CD4-positive, alpha-beta T cell (primary cell): ENCODE data around the gene ESRRG. TPM values are rescaled to one million over a fixed set of nuclear protein-coding genes. Genes with fewer than 3 reads are reported as not detected.

Source experiments
- ATAC-seq: fragments of 200-7000 bp; cut with Tn5 transposase; one replicate; pipeline ENCODE4 v1.10.0; 2022; ENCODE audit warnings: mild to moderate bottlenecking; ENCODE audit not compliant: poor library complexity
- CTCF ChIA-PET: fragments of 350-600 bp; sonication (Branson Sonifier 250); formaldehyde crosslinking; loops from one replicate; lab custom pipeline; 2021; ENCODE audit warnings: antibody characterized with exemption, inconsistent platforms; lab: Charles Lee
- POLR2A ChIA-PET: fragments of 350-600 bp; sonication (Branson Sonifier 250); formaldehyde crosslinking; loops from one replicate; lab custom pipeline; 2021; ENCODE audit warnings: antibody characterized with exemption, inconsistent platforms; lab: Charles Lee
- DNase-seq, 14 experiments: peaks; one replicate each; pipeline ENCODE4 v3.0.0-alpha.2; 2013 to 2020; ENCODE audit warnings: mixed read lengths in 2 of 14
- H3K27ac ChIP-seq, 2 donors: one replicate each; pipeline versions ENCODE4 v1.5.1 to v1.7.0; 2013; ENCODE audit warnings: low read length in 2 of 2, low read depth in 1 of 2, mild to moderate bottlenecking in 1 of 2
- H3K27me3 ChIP-seq, 2 experiments: 1 replicate in 1 of 2; 2 replicates in 1 of 2; pipeline versions ENCODE4 v1.6.1 to v1.7.0; 2013; ENCODE audit warnings: low read length in 2 of 2, control low read depth in 1 of 2, mild to moderate bottlenecking in 1 of 2, moderate library complexity in 1 of 2; ENCODE audit not compliant: insufficient read depth in 2 of 2, control insufficient read depth in 1 of 2
- H3K36me3 ChIP-seq: one replicate; pipeline ENCODE4 v1.6.1; 2013; ENCODE audit warnings: low read length, control low read depth; ENCODE audit not compliant: insufficient read depth
- H3K4me1 ChIP-seq: one replicate; pipeline ENCODE4 v1.6.1; 2013; ENCODE audit warnings: low read length, control low read depth; ENCODE audit not compliant: insufficient read depth
- H3K4me3 ChIP-seq: one replicate; pipeline ENCODE4 v1.5.1; 2013; ENCODE audit warnings: mild to moderate bottlenecking, low read length, moderate library complexity
- H3K9me3 ChIP-seq, 2 experiments: 1 replicate in 1 of 2; 2 replicates in 1 of 2; pipeline versions ENCODE4 v1.6.1 to v1.7.0; 2013; ENCODE audit warnings: low read length in 2 of 2, mild to moderate bottlenecking in 2 of 2, control low read depth in 1 of 2, moderate library complexity in 1 of 2; ENCODE audit not compliant: control insufficient read depth in 1 of 2, insufficient read depth in 1 of 2
- H3K27ac Mint-ChIP-seq: one replicate; pipeline ENCODE4 v1.8.0; 2020; ENCODE audit warnings: mixed read lengths
- H3K27me3 Mint-ChIP-seq: one replicate; pipeline ENCODE4 v1.8.0; 2021; ENCODE audit warnings: mixed read lengths
- H3K36me3 Mint-ChIP-seq: one replicate; pipeline ENCODE4 v1.8.0; 2021; ENCODE audit warnings: low read depth, mixed read lengths
- H3K4me1 Mint-ChIP-seq: one replicate; pipeline ENCODE4 v1.8.0; 2021; ENCODE audit warnings: low read depth, mixed read lengths
- H3K4me3 Mint-ChIP-seq: one replicate; pipeline ENCODE4 v1.8.0; 2020; ENCODE audit warnings: mild to moderate bottlenecking, mixed read lengths
- H3K9me3 Mint-ChIP-seq: one replicate; pipeline ENCODE4 v1.8.0; 2020; ENCODE audit warnings: mixed read lengths
- intact Hi-C, 2 experiments: fragments of 100-400 bp; cut with DNase I in 1 of 2; cut with micrococcal nuclease in 1 of 2; formaldehyde crosslinking; loops; one replicate each; pipeline versions ENCODE4 v1.15.1 to v1.9.0; 2023 to 2025; cut with DNase I, micrococcal nuclease
- total RNA-seq, 174 experiments: library from RNA in 2 of 174; stranded (reverse) in 2 of 174; gene quantifications; one replicate each; pipeline ENCODE4 v1.2.3 and lab custom pipeline; 2021 to 2026
- TF ChIP-seq, protein P1 (sequence below): fragments of 200-600 bp; IDR thresholded peaks from one replicate; pipeline ENCODE4 v1.8.0; 2022; ENCODE audit warnings: antibody characterized with exemption, mild to moderate bottlenecking

Gene ESRRG
- total RNA-seq, 2 experiments from 2014 or later, result not detected

DNA sequence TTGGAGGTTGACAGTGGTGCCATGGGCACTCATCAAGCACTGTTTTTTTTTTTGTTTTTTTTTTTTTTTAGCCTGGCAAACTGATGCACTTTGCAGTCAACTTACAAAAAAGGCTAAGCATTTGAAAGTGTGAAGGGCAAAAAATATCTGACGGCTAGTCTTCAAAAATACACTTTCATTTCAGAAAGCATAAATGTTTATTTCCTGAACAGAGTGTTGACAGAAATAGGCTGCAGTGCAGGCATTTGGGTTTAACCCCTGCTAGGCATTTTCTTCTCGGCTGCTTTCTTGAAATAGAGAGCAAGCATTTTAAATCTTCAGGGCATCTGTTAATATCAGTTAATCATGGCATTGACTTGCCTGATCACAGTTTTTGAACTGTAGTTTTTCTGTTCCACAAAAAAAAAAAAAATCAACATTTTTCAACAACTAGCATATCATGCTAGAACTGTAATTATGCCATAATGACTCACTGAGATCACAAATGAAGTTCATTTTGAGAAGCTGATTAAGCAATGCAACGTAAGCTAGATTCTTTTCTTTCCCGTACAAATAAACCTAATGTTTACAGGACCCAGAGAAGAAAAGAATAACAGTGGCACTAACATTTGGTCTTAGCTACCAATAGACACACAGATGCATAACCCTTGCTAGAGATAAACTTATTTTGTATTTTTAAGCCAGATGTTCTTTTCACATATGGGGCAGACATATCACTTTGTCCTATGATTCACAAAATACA lies 199.6 kb downstream of the ESRRG start:
- H3K27ac Mint-ChIP-seq, result no peak overlapping the region
- no peaks in the 10 kb centered on the region for H3K27me3 Mint-ChIP-seq
- intact Hi-C loops, result no loop called here
- no peak overlapping the region for H3K4me3 Mint-ChIP-seq
- no peaks in the 10 kb centered on the region for H3K27me3 ChIP-seq
- no peak for ATAC-seq
- CTCF ChIA-PET, result interaction anchor here (0.7 kb wide), 1 partner anchor 860 kb away, joined by 3 read pairs; no protein-coding TSS in a partner anchor
- H3K4me1 Mint-ChIP-seq, result no peaks in the 10 kb centered on the region
- H3K36me3 ChIP-seq, result no peaks in the 10 kb centered on the region
- no peak overlapping the region for H3K4me3 ChIP-seq
- no peak for DNase-seq
- POLR2A ChIA-PET, result no interaction called here
- no peaks in the 10 kb centered on the region for H3K36me3 Mint-ChIP-seq
- H3K9me3 ChIP-seq, result peaks cover 0 to 3% of the 10 kb centered on the region in 2 experiments
- H3K4me1 ChIP-seq, result no peaks in the 10 kb centered on the region
- peaks cover 2% of the 10 kb centered on the region for H3K9me3 Mint-ChIP-seq
- no peak overlapping the region for H3K27ac ChIP-seq
- TF ChIP-seq, protein P1, sequence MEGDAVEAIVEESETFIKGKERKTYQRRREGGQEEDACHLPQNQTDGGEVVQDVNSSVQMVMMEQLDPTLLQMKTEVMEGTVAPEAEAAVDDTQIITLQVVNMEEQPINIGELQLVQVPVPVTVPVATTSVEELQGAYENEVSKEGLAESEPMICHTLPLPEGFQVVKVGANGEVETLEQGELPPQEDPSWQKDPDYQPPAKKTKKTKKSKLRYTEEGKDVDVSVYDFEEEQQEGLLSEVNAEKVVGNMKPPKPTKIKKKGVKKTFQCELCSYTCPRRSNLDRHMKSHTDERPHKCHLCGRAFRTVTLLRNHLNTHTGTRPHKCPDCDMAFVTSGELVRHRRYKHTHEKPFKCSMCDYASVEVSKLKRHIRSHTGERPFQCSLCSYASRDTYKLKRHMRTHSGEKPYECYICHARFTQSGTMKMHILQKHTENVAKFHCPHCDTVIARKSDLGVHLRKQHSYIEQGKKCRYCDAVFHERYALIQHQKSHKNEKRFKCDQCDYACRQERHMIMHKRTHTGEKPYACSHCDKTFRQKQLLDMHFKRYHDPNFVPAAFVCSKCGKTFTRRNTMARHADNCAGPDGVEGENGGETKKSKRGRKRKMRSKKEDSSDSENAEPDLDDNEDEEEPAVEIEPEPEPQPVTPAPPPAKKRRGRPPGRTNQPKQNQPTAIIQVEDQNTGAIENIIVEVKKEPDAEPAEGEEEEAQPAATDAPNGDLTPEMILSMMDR, result no peak

DNA sequence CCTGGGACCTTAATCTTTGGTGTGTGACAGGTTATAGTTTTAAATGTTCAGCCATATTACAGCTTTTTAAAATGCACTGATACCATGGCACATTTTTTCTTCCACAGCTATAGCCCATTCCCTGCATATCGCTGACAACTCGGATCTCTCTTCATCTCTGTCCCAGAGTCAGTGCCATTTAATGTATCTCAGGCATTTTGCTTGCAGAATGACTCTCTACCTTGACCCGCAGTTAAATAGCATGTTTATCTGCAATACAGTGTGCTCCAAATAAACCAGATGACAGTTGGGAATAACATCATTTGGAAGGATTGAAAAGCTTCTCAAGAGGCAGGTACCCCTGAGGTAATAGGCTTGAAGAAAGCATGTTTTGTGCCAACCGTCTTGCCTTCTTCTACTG lies 200.2 kb downstream of the ESRRG start:
- Histone ChIP-seq H3K9me3 (peaks cover 0 to 3% of the 10 kb centered on the region in 2 experiments), H3K27ac (no peak overlapping the region), H3K36me3 (no peaks in the 10 kb centered on the region), H3K27me3 (no peaks in the 10 kb centered on the region), H3K4me1 (no peaks in the 10 kb centered on the region), H3K4me3 (no peak overlapping the region)
- Mint-ChIP-seq H3K36me3 (no peaks in the 10 kb centered on the region), H3K9me3 (peaks cover 2% of the 10 kb centered on the region), H3K4me3 (no peak overlapping the region), H3K4me1 (no peaks in the 10 kb centered on the region), H3K27ac (no peak overlapping the region), H3K27me3 (no peaks in the 10 kb centered on the region)
- POLR2A ChIA-PET, result no interaction called here
- TF ChIP-seq, protein P1, result no peak
- ATAC-seq (no peak), DNase-seq (no peak)
- intact Hi-C loops, result no loop called here
- CTCF ChIA-PET, result interaction anchor here (0.7 kb wide), 1 partner anchor 860 kb away, joined by 3 read pairs; no protein-coding TSS in a partner anchor

DNA sequence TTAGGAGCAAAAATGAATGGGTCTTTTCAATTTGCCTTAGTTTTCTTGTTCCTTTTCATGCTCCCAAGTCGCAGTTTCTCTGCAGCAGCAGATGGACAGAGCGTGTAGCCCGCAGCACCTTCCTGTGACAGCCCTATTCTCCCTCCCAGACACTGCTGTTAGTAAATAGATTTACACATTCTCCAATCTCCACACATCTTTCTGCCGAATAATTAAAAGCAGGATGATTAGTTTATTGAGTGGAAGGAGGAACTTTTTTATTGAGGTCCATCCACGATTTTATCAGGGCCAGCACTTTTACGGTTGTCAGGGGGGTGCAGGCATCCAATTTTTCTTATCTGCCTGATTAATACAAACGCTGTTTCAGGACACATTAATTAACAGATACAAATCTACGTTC lies 201.8 kb downstream of the ESRRG start:
- H3K4me1 ChIP-seq, result no peaks in the 10 kb centered on the region
- ChIA-PET CTCF (interaction anchor here (0.6 kb wide), 1 partner anchor 8 kb away, joined by 3 read pairs; no protein-coding TSS in a partner anchor), POLR2A (no interaction called here)

More for the DNA sequence above, 201.8 kb downstream of the ESRRG start:
- Mint-ChIP-seq H3K9me3 (peaks cover 2% of the 10 kb centered on the region), H3K27me3 (no peaks in the 10 kb centered on the region), H3K27ac (no peak overlapping the region), H3K4me3 (no peak overlapping the region), H3K4me1 (no peaks in the 10 kb centered on the region), H3K36me3 (no peaks in the 10 kb centered on the region)
- no peak overlapping the region for H3K27ac ChIP-seq
- ATAC-seq (no peak), DNase-seq (no peak)
- no peak overlapping the region for H3K4me3 ChIP-seq
- H3K9me3 ChIP-seq, result peaks cover 0 to 3% of the 10 kb centered on the region in 2 experiments
- intact Hi-C loops, result no loop called here
- TF ChIP-seq, protein P1, result no peak
- no peaks in the 10 kb centered on the region for H3K27me3 ChIP-seq
- no peaks in the 10 kb centered on the region for H3K36me3 ChIP-seq
